Endodermal cell (in vitro differentiated cells): Measurements from ENCODE around the gene CEP68. TPM values are rescaled to one million over a fixed set of nuclear protein-coding genes. Genes with fewer than 3 reads are reported as not detected.

ENCODE experiments used
- DNase-seq: peaks from one replicate; pipeline ENCODE4 v3.0.0-alpha.2; 2017
- H3K27ac ChIP-seq: 2 replicates; pipeline ENCODE4 v1.5.1; 2013; ENCODE audit warnings: mild to moderate bottlenecking, low read depth, low read length, moderate library complexity
- H3K27me3 ChIP-seq: 2 replicates; pipeline ENCODE4 v1.6.1; 2013; ENCODE audit warnings: mild to moderate bottlenecking, low read length, moderate library complexity; ENCODE audit not compliant: insufficient read depth, control insufficient read depth, poor library complexity, severe bottlenecking
- H3K36me3 ChIP-seq: 2 replicates; pipeline ENCODE4 v1.7.0; 2013; ENCODE audit warnings: mild to moderate bottlenecking, low read length, moderate library complexity; ENCODE audit not compliant: control insufficient read depth, insufficient read depth
- H3K4me1 ChIP-seq: one replicate; pipeline ENCODE4 v1.7.0; 2013; ENCODE audit warnings: low read length; ENCODE audit not compliant: control insufficient read depth, insufficient read depth
- H3K4me3 ChIP-seq: 2 replicates; pipeline ENCODE4 v1.5.1; 2013; ENCODE audit warnings: mild to moderate bottlenecking, low read length, moderate library complexity
- H3K9ac ChIP-seq: 2 replicates; pipeline ENCODE4 v1.6.1; 2013; ENCODE audit warnings: mild to moderate bottlenecking, low read length, moderate library complexity; ENCODE audit not compliant: poor library complexity, severe bottlenecking; ENCODE audit errors: extremely low read depth
- H3K9me3 ChIP-seq: 2 replicates; pipeline ENCODE4 v1.6.1; 2013; ENCODE audit warnings: mild to moderate bottlenecking, low read length, moderate library complexity; ENCODE audit not compliant: control insufficient read depth
- H3K27ac Mint-ChIP-seq: 2 replicates; pipeline ENCODE4 v1.8.0; 2020; ENCODE audit warnings: mixed read lengths
- H3K27me3 Mint-ChIP-seq: 2 replicates; pipeline ENCODE4 v1.8.0; 2021; ENCODE audit warnings: mild to moderate bottlenecking, mixed read lengths; ENCODE audit not compliant: insufficient read depth
- H3K36me3 Mint-ChIP-seq: 2 replicates; pipeline ENCODE4 v1.8.0; 2020; ENCODE audit warnings: low read depth, mixed read lengths
- H3K4me1 Mint-ChIP-seq: 2 replicates; pipeline ENCODE4 v1.8.0; 2020; ENCODE audit warnings: mixed read lengths
- H3K4me3 Mint-ChIP-seq: 2 replicates; pipeline ENCODE4 v1.8.0; 2020; ENCODE audit warnings: mild to moderate bottlenecking, moderate library complexity, mixed read lengths
- H3K9me3 Mint-ChIP-seq: 2 replicates; pipeline ENCODE4 v1.8.0; 2020; ENCODE audit warnings: mild to moderate bottlenecking, mixed read lengths
- WGBS, 2 experiments: methylation state at CpG; one replicate each; pipeline versions ENCODE4 v1.1.5 to v1.1.7; 2013; ENCODE audit warnings: missing lambda C conversion rate in 2 of 2, mixed read lengths in 1 of 2; ENCODE audit not compliant: insufficient coverage in 1 of 2, insufficient read length in 1 of 2; 5-methylcytosine and 5-hydroxymethylcytosine counted together
- total RNA-seq, 2 donors: library from RNA; stranded (reverse); fragmentation: NEBNext Ultra II Directional in 1 of 2; extraction: Animal tissue kit (Norgen Biotek cat#: 25700) in 1 of 2; gene quantifications; 2 replicates in 1 of 2; 3 replicates in 1 of 2; pipeline ENCODE4 v1.2.1, GENCODE V29; 2021
- TF ChIP-seq, protein P1 (sequence below): fragments of 200-600 bp; sonication (generic); conservative IDR thresholded peaks from 2 replicates; pipeline ENCODE4 v1.5.0; 2021; ENCODE audit warnings: antibody characterized with exemption, mild to moderate bottlenecking

CEP68 gene
- total RNA-seq, 2 donors from 2014 or later = 13.7 to 17.7 TPM

DNA sequence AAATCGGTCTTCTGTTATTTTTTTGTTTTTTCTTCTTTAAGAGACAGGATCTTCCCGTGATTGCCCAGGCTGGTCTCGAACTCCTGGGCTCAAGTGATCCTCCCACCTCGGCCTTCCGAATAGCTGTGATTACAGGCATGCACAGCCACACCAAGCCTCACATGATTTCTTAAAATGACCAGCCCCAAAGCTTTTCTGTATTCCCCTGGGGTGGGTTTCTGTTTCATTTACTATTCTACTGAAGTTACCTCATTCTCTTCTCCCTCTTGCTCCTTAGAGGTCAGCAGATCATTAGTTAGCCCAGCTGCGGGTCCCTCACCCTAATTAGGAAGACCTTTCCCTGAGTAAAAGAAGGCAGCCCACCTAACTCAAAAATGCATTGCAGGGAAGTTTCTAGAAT lies 39.4 kb upstream of the CEP68 start:
- H3K9me3 Mint-ChIP-seq = no peaks in the 10 kb centered on the region

DNA sequence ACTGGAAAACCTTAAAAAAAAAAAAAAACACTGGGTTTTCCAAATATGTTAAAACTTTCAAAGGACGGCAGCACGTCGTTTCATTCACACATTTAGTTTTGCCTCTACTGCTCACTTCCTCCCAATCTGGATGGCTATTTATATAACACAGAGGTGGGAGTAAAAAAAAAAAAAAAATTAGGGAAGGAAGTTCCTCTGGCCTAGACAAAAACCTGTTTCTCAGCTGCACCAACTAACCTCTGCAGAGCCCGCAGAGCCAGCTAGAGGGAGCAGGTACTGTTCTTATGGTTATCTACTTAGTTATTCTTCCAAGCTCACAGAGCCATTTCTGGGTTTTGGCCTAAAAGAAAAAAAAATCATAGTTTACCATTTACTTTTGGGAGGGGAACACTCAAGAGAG lies 38.9 kb upstream of the CEP68 start:
- Histone ChIP-seq H3K27ac (no peak overlapping the region), H3K9me3 (no peaks in the 10 kb centered on the region), H3K36me3 (no peaks in the 10 kb centered on the region), H3K4me1 (peaks cover 6% of the 10 kb centered on the region), H3K27me3 (no peaks in the 10 kb centered on the region), H3K4me3 (no peak overlapping the region), H3K9ac (no peak overlapping the region)
- peak; percentile 65 for DNase-seq
- Mint-ChIP-seq H3K9me3 (no peaks in the 10 kb centered on the region), H3K4me3 (no peak overlapping the region), H3K27me3 (no peaks in the 10 kb centered on the region), H3K27ac (no peak overlapping the region), H3K36me3 (no peaks in the 10 kb centered on the region), H3K4me1 (peaks cover 11% of the 10 kb centered on the region)
- TF ChIP-seq, protein P1, sequence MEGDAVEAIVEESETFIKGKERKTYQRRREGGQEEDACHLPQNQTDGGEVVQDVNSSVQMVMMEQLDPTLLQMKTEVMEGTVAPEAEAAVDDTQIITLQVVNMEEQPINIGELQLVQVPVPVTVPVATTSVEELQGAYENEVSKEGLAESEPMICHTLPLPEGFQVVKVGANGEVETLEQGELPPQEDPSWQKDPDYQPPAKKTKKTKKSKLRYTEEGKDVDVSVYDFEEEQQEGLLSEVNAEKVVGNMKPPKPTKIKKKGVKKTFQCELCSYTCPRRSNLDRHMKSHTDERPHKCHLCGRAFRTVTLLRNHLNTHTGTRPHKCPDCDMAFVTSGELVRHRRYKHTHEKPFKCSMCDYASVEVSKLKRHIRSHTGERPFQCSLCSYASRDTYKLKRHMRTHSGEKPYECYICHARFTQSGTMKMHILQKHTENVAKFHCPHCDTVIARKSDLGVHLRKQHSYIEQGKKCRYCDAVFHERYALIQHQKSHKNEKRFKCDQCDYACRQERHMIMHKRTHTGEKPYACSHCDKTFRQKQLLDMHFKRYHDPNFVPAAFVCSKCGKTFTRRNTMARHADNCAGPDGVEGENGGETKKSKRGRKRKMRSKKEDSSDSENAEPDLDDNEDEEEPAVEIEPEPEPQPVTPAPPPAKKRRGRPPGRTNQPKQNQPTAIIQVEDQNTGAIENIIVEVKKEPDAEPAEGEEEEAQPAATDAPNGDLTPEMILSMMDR = peak; percentile 71
- WGBS, 2 experiments = 68% methylated on average over 1 of the region's 4 CpGs; no CpG with 5 or more reads in 1 of the 2 experiments

More for the DNA sequence above, 39.4 kb upstream of the CEP68 start:
- Histone ChIP-seq H3K4me3 (no peak overlapping the region), H3K36me3 (no peaks in the 10 kb centered on the region), H3K27ac (no peak overlapping the region), H3K27me3 (no peaks in the 10 kb centered on the region), H3K9ac (no peak overlapping the region), H3K9me3 (no peaks in the 10 kb centered on the region), H3K4me1 (peaks cover 6% of the 10 kb centered on the region)
- no peak for DNase-seq
- WGBS, 2 experiments = 93 to 94% methylated on average over 2 to 6 of the region's 6 CpGs
- TF ChIP-seq, protein P1 = no peak
- no peak overlapping the region for H3K27ac Mint-ChIP-seq
- no peak overlapping the region for H3K4me3 Mint-ChIP-seq
- no peaks in the 10 kb centered on the region for H3K36me3 Mint-ChIP-seq
- peaks cover 6% of the 10 kb centered on the region for H3K4me1 Mint-ChIP-seq
- no peaks in the 10 kb centered on the region for H3K27me3 Mint-ChIP-seq

DNA sequence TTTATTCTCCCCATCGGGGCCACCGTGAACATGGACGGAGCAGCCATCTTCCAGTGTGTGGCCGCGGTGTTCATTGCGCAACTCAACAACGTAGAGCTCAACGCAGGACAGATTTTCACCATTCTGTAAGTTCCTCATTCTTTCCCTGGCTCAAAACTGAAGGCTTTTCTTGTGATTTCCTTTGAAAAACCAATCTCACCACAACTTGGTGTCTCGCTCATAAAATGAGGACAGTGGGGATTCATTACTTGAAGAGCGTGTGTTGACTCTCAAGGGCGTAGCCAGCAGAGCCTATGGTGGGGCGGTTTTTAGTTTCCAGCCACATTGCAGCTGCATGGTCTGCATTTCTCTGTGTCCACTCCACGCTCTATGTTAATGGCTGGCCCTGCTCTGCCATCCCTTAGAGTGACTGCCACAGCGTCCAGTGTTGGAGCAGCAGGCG lies 38.1 kb upstream of the CEP68 start:
- H3K27me3 Mint-ChIP-seq = no peaks in the 10 kb centered on the region
- no peaks in the 10 kb centered on the region for H3K36me3 Mint-ChIP-seq
- WGBS, 2 experiments = 91 to 93% methylated on average over 11 to 15 of the region's 15 CpGs
- H3K4me1 Mint-ChIP-seq = peaks cover 16% of the 10 kb centered on the region
- peaks cover 6% of the 10 kb centered on the region for H3K4me1 ChIP-seq
- no peak overlapping the region for H3K27ac Mint-ChIP-seq
- DNase-seq = no peak
- no peak overlapping the region for H3K9ac ChIP-seq
- no peak overlapping the region for H3K4me3 ChIP-seq
- H3K4me3 Mint-ChIP-seq = no peak overlapping the region
- H3K27ac ChIP-seq = no peak overlapping the region
- no peaks in the 10 kb centered on the region for H3K27me3 ChIP-seq
- no peaks in the 10 kb centered on the region for H3K9me3 Mint-ChIP-seq
- TF ChIP-seq, protein P1 = no peak
- H3K36me3 ChIP-seq = no peaks in the 10 kb centered on the region
- H3K9me3 ChIP-seq = no peaks in the 10 kb centered on the region
